GM12878 (cell line): ENCODE measurements around the gene MACROD2. TPM values are rescaled to one million over a fixed set of nuclear protein-coding genes. Genes with fewer than 3 reads are reported as not detected.

Source experiments
- ATAC-seq: fragments of 200-7000 bp; cut with Tn5 transposase; 3 replicates; pipeline ENCODE4 v1.9.1; 2020; ENCODE audit warnings: mild to moderate bottlenecking, moderate library complexity
- BruUV-seq: library from RNA; stranded (reverse); fragments of 400-500 nt; replicated peaks from 2 replicates; lab custom pipeline; 2021; lab: Mats Ljungman, UMichigan
- CTCF ChIA-PET: fragments of 300-600 bp; sonication (Branson Sonifier 250); formaldehyde crosslinking; extraction: SDS; loops from one replicate; lab custom pipeline; 2021; ENCODE audit warnings: inconsistent platforms; lab: Yijun Ruan, JAX
- POLR2A ChIA-PET: fragments of 350-600 bp; formaldehyde crosslinking; extraction: SDS; loops from one replicate; lab custom pipeline; 2021; ENCODE audit warnings: inconsistent platforms; lab: Charles Lee
- RAD21 ChIA-PET: fragments of 300-600 bp; sonication (Branson Sonifier 250); formaldehyde crosslinking; loops from one replicate; lab custom pipeline; 2023; ENCODE audit warnings: antibody characterized with exemption; ENCODE audit not compliant: unreplicated experiment; lab: Charles Lee
- SMC1A ChIA-PET: fragments of 300-600 bp; sonication (Branson Sonifier 250); formaldehyde crosslinking; loops from one replicate; lab custom pipeline; 2023; ENCODE audit not compliant: unreplicated experiment, uncharacterized antibody; lab: Charles Lee
- DNase-seq: peaks from one replicate; pipeline ENCODE4 v3.0.0-alpha.2; 2011; ENCODE audit warnings: low read depth, low spot score
- FAIRE-seq: peaks from 3 replicates; lab custom pipeline; 2011; peaks lifted over from hg19 to GRCh38; lab: Jason Lieb, UNC
- H2AFZ ChIP-seq: 2 replicates; pipeline ENCODE4 v1.6.0; 2011; ENCODE audit warnings: low read depth, low read length, control low read depth; ENCODE audit not compliant: control insufficient read depth
- H3K27ac ChIP-seq: 2 replicates; pipeline ENCODE4 v1.5.1; 2011; ENCODE audit warnings: control low read depth; ENCODE audit not compliant: control insufficient read depth, insufficient read depth
- H3K27me3 ChIP-seq, 2 experiments: replicated peaks in 1 of 2; 2 replicates each; pipeline versions ENCODE4 v1.6.0 to v1.6.1; 2011; ENCODE audit warnings: low read length in 1 of 2; ENCODE audit not compliant: control insufficient read depth in 2 of 2, insufficient read depth in 2 of 2
- H3K36me3 ChIP-seq, 2 experiments: 2 replicates each; pipeline ENCODE4 v1.5.1; 2011; ENCODE audit warnings: low read length in 1 of 2; ENCODE audit not compliant: control insufficient read depth in 2 of 2, insufficient read depth in 2 of 2
- H3K4me1 ChIP-seq: 2 replicates; pipeline ENCODE4 v1.6.1; 2011; ENCODE audit warnings: mild to moderate bottlenecking, low read length, moderate library complexity, mixed read lengths; ENCODE audit not compliant: control insufficient read depth, insufficient read depth
- H3K4me2 ChIP-seq: 2 replicates; pipeline ENCODE4 v1.6.0; 2011; ENCODE audit warnings: control low read depth; ENCODE audit not compliant: control insufficient read depth, insufficient read depth
- H3K4me3 ChIP-seq: fragments of 200-600 bp; sonication (generic); 2 replicates; pipeline ENCODE4 v1.5.1; 2016
- H3K79me2 ChIP-seq: 2 replicates; pipeline ENCODE4 v1.6.0; 2011; ENCODE audit warnings: low read length; ENCODE audit not compliant: control insufficient read depth, insufficient read depth
- H3K9ac ChIP-seq: 2 replicates; pipeline ENCODE4 v1.8.0; 2011; ENCODE audit warnings: low read length, control low read depth, mixed read lengths; ENCODE audit not compliant: control insufficient read depth, insufficient read depth
- H3K9me3 ChIP-seq: replicated peaks from 3 replicates; pipeline ENCODE4 v1.5.1; 2011; ENCODE audit warnings: mild to moderate bottlenecking, low read length; ENCODE audit not compliant: control insufficient read depth, insufficient read depth
- H4K20me1 ChIP-seq: 2 replicates; pipeline ENCODE4 v1.6.0; 2011; ENCODE audit not compliant: control insufficient read depth, insufficient read depth
- BACH1 ChIP-seq: fragments of 450-650 bp; IDR thresholded peaks from 2 replicates; pipeline ENCODE4 v1.6.1; 2017; ENCODE audit warnings: mild to moderate bottlenecking, borderline replicate concordance
- EP300 ChIP-seq, 2 experiments: fragments of 150-350 bp in 1 of 2; IDR thresholded peaks; 2 replicates each; pipeline ENCODE4 v1.6.1; 2011 to 2012; ENCODE audit warnings: low read depth in 2 of 2, low read length in 2 of 2, borderline replicate concordance in 1 of 2, improper control_type of control experiment in 1 of 2, inconsistent platforms in 1 of 2; ENCODE audit not compliant: control insufficient read depth in 1 of 2
- ESRRA ChIP-seq: IDR thresholded peaks from 2 replicates; pipeline ENCODE4 v1.6.1; 2012; ENCODE audit warnings: mild to moderate bottlenecking, low read length, improper control_type of control experiment
- ETV6 ChIP-seq, 2 experiments: fragments of 450-650 bp in 1 of 2; IDR thresholded peaks in 1 of 2; conservative IDR thresholded peaks in 1 of 2; 2 replicates each; pipeline ENCODE4 v1.6.1; 2014; ENCODE audit warnings: antibody characterized with exemption in 1 of 2, borderline replicate concordance in 1 of 2, low read depth in 1 of 2, mild to moderate bottlenecking in 1 of 2, moderate library complexity in 1 of 2
- LARP7 ChIP-seq: fragments of 450-650 bp; IDR thresholded peaks from 2 replicates; pipeline ENCODE4 v1.6.1; 2017; ENCODE audit warnings: mild to moderate bottlenecking
- MYB ChIP-seq: fragments of 150-350 bp; IDR thresholded peaks from 2 replicates; pipeline ENCODE4 v1.6.1; 2014; ENCODE audit warnings: mild to moderate bottlenecking, low read depth, low read length, borderline replicate concordance
- MYC ChIP-seq: IDR thresholded peaks from 2 replicates; pipeline ENCODE4 v1.6.1; 2011; ENCODE audit warnings: mild to moderate bottlenecking, low read length, moderate library complexity, inconsistent platforms; ENCODE audit not compliant: insufficient read depth, insufficient replicate concordance, insufficient read length, severe bottlenecking
- POLR2A ChIP-seq: IDR thresholded peaks from 2 replicates; pipeline ENCODE4 v1.6.1; 2011; ENCODE audit warnings: low read depth, mild to moderate bottlenecking, low read length
- STAT3 ChIP-seq: IDR thresholded peaks from 2 replicates; pipeline ENCODE4 v1.6.1; 2011; ENCODE audit warnings: low read depth, low read length, improper control_type of control experiment
- SUPT20H ChIP-seq: IDR thresholded peaks from 2 replicates; pipeline ENCODE4 v1.6.1; 2011; ENCODE audit warnings: low read depth, mild to moderate bottlenecking, low read length, moderate library complexity, borderline replicate concordance; ENCODE audit not compliant: control insufficient read depth
- TCF7 ChIP-seq: IDR thresholded peaks from 2 replicates; pipeline ENCODE4 v1.6.1; 2014; ENCODE audit warnings: antibody characterized with exemption, borderline replicate concordance
- YBX1 ChIP-seq: fragments of 450-650 bp; IDR thresholded peaks from 2 replicates; pipeline ENCODE4 v1.6.1; 2016; ENCODE audit warnings: antibody characterized with exemption
- ZNF274 ChIP-seq: IDR thresholded peaks from one replicate; pipeline ENCODE4 v1.8.0; 2011; ENCODE audit not compliant: insufficient read length, insufficient read depth
- ZNF384 ChIP-seq: IDR thresholded peaks from 2 replicates; pipeline ENCODE4 v1.6.1; 2012; ENCODE audit warnings: low read depth, mild to moderate bottlenecking, low read length, improper control_type of control experiment, borderline replicate concordance
- WGBS: methylation state at CpG from one replicate; pipeline ENCODE4 v1.1.6; 2016; ENCODE audit warnings: low lambda C conversion rate; ENCODE audit not compliant: insufficient replicate concordance, insufficient coverage; ENCODE audit errors: missing lambda C conversion rate; 5-methylcytosine and 5-hydroxymethylcytosine counted together
- in situ Hi-C: fragments of 300-500 bp; cut with MboI; formaldehyde crosslinking; loops from 9 replicates; pipeline ENCODE4 v1.14.3; 2018; ENCODE audit warnings: mixed read lengths
- intact Hi-C: fragments of 100-400 bp; cut with micrococcal nuclease; formaldehyde crosslinking; loops from one replicate; pipeline ENCODE4 v1.14.2; 2022; ENCODE audit not compliant: unreplicated experiment
- polyA plus RNA-seq, 11 experiments: library from polyadenylated mRNA; depleted of rRNA in 4 of 11; unstranded in 6 of 11; stranded (reverse) in 5 of 11; fragments of >200 nt; fragmentation: Nextera tagmentation in 4 of 11; fragmentation: Illumina TruSeq in 1 of 11; extraction: Ambion mirVana in 4 of 11; extraction: Trizol in 1 of 11; gene quantifications; 1 replicate in 1 of 11; 2 replicates in 10 of 11; pipeline versions ENCODE4 v1.2.1 to v1.2.3, GENCODE V29; 2011 to 2016; ENCODE audit warnings: inconsistent platforms in 2 of 11, missing spikeins in 2 of 11, low read depth in 1 of 11
- total RNA-seq, 4 experiments: library from RNA; depleted of rRNA in 3 of 4; stranded (reverse); fragments of >200 nt in 3 of 4; fragmentation: Illumina TruSeq in 1 of 4; extraction: Trizol in 1 of 4; gene quantifications; 2 replicates each; pipeline versions ENCODE4 v1.2.1 to v1.2.3, GENCODE V29; 2013 to 2021
- TF ChIP-seq, protein P1 (sequence below): fragments of 450-650 bp; formaldehyde crosslinking; IDR thresholded peaks from 2 replicates; pipeline ENCODE4 v1.5.0; 2022; ENCODE audit warnings: mild to moderate bottlenecking, missing genetic modification characterization
- TF ChIP-seq, protein P2 (sequence below): fragments of 450-650 bp; IDR thresholded peaks from 2 replicates; pipeline ENCODE4 v1.6.1; 2014; ENCODE audit warnings: mild to moderate bottlenecking
- TF ChIP-seq, protein P3 (sequence below), 3 experiments: IDR thresholded peaks in 2 of 3; conservative IDR thresholded peaks in 1 of 3; 2 replicates each; pipeline ENCODE4 v1.5.1; 2011; ENCODE audit warnings: low read depth in 3 of 3, low read length in 3 of 3, mild to moderate bottlenecking in 3 of 3, control low read depth in 2 of 3, moderate library complexity in 2 of 3, inconsistent platforms in 1 of 3, mixed read lengths in 1 of 3; ENCODE audit not compliant: control insufficient read depth in 2 of 3, insufficient read depth in 1 of 3; ENCODE audit errors: extremely low read depth in 1 of 3

Gene MACROD2
- total and polyA plus RNA-seq, 10 of the 15 experiments (the other 5 are each of a cell fraction or from before 2014, with no cell fraction given): 1.1 to 21.5 (median 2.2) TPM

DNA sequence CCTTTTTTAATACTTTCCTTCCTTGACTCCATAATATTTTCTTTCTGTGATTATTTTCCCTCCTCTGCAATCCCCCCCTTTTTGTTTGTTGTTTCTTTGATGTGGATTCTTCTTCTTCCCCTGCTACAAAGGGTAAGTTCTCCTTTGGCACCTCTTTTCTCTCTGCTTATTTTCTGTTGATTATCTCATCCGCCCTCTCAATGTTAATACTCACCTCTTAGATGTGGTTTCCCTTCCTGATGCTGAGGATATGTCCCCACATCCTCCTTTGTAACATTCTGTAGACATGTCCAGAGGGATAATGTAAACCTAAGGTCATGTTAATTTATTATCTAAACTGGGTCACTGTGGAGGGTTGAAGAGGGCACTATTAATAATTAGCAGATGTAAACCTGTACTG is 324.4 kb downstream of the MACROD2 start:
- SMC1A ChIA-PET: no interaction called here
- H3K4me2 ChIP-seq: no peak overlapping the region
- RAD21 ChIA-PET: no interaction called here
- H3K9me3 ChIP-seq: no peaks in the 10 kb centered on the region
- 0% methylated on average over 1 of the region's 1 CpG for WGBS
- H2AFZ ChIP-seq: no peak overlapping the region
- FAIRE-seq: no peak
- no TSS peak for BruUV-seq
- H3K27ac ChIP-seq: no peak overlapping the region
- intact Hi-C loops (no loop called here), in situ Hi-C loops (no loop called here)
- H3K4me1 ChIP-seq: no peaks in the 10 kb centered on the region
- H4K20me1 ChIP-seq: no peaks in the 10 kb centered on the region
- no peak overlapping the region for H3K4me3 ChIP-seq
- no peaks in the 10 kb centered on the region for H3K36me3 ChIP-seq
- DNase-seq: no peak
- CTCF ChIA-PET: no interaction called here
- POLR2A ChIA-PET: no interaction called here
- no peaks in the 10 kb centered on the region for H3K27me3 ChIP-seq
- TF ChIP-seq YBX1 (no peak), ZNF384 (no peak), MYC (no peak), ETV6 (conservative IDR thresholded peaks at IDR 0.05 in 1 of 2, IDR thresholded peaks at IDR 0.05 in 1 of 2; ENCODE audit: borderline replicate concordance in 1 of 2, low read depth in 1 of 2) (no peak), STAT3 (no peak), SUPT20H (no peak), TCF7 (no peak), BACH1 (no peak), MYB (no peak), LARP7 (no peak), EP300 (IDR thresholded peaks at IDR 0.05; ENCODE audit: borderline replicate concordance in 1 of 2, control insufficient read depth in 1 of 2, low read depth in 2 of 2, low read length in 2 of 2) (no peak), ESRRA (no peak), POLR2A (no peak), ZNF274 (no peak)
- TF ChIP-seq, protein P1, sequence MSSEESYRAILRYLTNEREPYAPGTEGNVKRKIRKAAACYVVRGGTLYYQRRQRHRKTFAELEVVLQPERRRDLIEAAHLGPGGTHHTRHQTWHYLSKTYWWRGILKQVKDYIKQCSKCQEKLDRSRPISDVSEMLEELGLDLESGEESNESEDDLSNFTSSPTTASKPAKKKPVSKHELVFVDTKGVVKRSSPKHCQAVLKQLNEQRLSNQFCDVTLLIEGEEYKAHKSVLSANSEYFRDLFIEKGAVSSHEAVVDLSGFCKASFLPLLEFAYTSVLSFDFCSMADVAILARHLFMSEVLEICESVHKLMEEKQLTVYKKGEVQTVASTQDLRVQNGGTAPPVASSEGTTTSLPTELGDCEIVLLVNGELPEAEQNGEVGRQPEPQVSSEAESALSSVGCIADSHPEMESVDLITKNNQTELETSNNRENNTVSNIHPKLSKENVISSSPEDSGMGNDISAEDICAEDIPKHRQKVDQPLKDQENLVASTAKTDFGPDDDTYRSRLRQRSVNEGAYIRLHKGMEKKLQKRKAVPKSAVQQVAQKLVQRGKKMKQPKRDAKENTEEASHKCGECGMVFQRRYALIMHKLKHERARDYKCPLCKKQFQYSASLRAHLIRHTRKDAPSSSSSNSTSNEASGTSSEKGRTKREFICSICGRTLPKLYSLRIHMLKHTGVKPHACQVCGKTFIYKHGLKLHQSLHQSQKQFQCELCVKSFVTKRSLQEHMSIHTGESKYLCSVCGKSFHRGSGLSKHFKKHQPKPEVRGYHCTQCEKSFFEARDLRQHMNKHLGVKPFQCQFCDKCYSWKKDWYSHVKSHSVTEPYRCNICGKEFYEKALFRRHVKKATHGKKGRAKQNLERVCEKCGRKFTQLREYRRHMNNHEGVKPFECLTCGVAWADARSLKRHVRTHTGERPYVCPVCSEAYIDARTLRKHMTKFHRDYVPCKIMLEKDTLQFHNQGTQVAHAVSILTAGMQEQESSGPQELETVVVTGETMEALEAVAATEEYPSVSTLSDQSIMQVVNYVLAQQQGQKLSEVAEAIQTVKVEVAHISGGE: no peak
- TF ChIP-seq, protein P2, sequence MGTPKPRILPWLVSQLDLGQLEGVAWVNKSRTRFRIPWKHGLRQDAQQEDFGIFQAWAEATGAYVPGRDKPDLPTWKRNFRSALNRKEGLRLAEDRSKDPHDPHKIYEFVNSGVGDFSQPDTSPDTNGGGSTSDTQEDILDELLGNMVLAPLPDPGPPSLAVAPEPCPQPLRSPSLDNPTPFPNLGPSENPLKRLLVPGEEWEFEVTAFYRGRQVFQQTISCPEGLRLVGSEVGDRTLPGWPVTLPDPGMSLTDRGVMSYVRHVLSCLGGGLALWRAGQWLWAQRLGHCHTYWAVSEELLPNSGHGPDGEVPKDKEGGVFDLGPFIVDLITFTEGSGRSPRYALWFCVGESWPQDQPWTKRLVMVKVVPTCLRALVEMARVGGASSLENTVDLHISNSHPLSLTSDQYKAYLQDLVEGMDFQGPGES: no peak
- TF ChIP-seq, protein P3, sequence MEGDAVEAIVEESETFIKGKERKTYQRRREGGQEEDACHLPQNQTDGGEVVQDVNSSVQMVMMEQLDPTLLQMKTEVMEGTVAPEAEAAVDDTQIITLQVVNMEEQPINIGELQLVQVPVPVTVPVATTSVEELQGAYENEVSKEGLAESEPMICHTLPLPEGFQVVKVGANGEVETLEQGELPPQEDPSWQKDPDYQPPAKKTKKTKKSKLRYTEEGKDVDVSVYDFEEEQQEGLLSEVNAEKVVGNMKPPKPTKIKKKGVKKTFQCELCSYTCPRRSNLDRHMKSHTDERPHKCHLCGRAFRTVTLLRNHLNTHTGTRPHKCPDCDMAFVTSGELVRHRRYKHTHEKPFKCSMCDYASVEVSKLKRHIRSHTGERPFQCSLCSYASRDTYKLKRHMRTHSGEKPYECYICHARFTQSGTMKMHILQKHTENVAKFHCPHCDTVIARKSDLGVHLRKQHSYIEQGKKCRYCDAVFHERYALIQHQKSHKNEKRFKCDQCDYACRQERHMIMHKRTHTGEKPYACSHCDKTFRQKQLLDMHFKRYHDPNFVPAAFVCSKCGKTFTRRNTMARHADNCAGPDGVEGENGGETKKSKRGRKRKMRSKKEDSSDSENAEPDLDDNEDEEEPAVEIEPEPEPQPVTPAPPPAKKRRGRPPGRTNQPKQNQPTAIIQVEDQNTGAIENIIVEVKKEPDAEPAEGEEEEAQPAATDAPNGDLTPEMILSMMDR (IDR thresholded peaks at IDR 0.05 in 2 of 3, conservative IDR thresholded peaks at IDR 0.05 in 1 of 3; ENCODE audit: control insufficient read depth in 2 of 3, extremely low read depth in 1 of 3, insufficient read depth in 1 of 3, low read depth in 3 of 3, low read length in 3 of 3): no peak
- H3K79me2 ChIP-seq: no peaks in the 10 kb centered on the region
- no peak for ATAC-seq
- H3K9ac ChIP-seq: no peak overlapping the region
